ENCODE measurements around the gene CYP3A5.

Gene CYP3A5

GRCh38 chr7:99629643-99630042 lies 50.2 kb downstream of the CYP3A5 start:
- TF ChIP-seq CTCF (IDR thresholded peaks at IDR 0.05; ENCODE audit: borderline replicate concordance, extremely low read depth, low read length, poor library complexity, severe bottlenecking) (no peak), EZH2 (IDR thresholded peaks at IDR 0.05; ENCODE audit: borderline replicate concordance, low read depth, low read length, severe bottlenecking) (no peak)
- Histone ChIP-seq H3K9ac (ENCODE audit: low read depth, low read length) (no peak overlapping the region), H3K36me3 (ENCODE audit: insufficient read depth, low read length) (peaks cover 94% of the 10 kb centered on the region), H3K9me3 (ENCODE audit: insufficient read depth, low read length, severe bottlenecking) (no peaks in the 10 kb centered on the region), H3K79me2 (ENCODE audit: insufficient read depth, low read length) (peaks cover 49% of the 10 kb centered on the region), H3K27me3 (ENCODE audit: insufficient read depth, low read length, poor library complexity) (no peaks in the 10 kb centered on the region), H3K4me1 (ENCODE audit: insufficient read depth, low read length) (peaks cover 16% of the 10 kb centered on the region), H3K4me3 (ENCODE audit: low read depth in 1 of 2, low read length in 2 of 2) (no peak overlapping the region), H2AFZ (ENCODE audit: low read depth, low read length) (no peak overlapping the region), H3K4me2 (ENCODE audit: insufficient read depth, low read length) (no peak overlapping the region), H4K20me1 (ENCODE audit: insufficient read depth, low read length) (peaks cover 18% of the 10 kb centered on the region; the same call in 1 of the 2 replicates), H3K27ac (ENCODE audit: low read length) (no peak overlapping the region)
- no peak for ATAC-seq (ENCODE audit: insufficient read depth, low read depth)
- DNase-seq: no peak

- H3K36me3 ChIP-seq (ENCODE audit: insufficient read depth, low read length): peaks cover 94% of the 10 kb centered on the region
- no peaks in the 10 kb centered on the region for H3K27me3 ChIP-seq (ENCODE audit: insufficient read depth, low read length, poor library complexity)
- H3K79me2 ChIP-seq (ENCODE audit: insufficient read depth, low read length): peaks cover 49% of the 10 kb centered on the region
- ATAC-seq (ENCODE audit: insufficient read depth, low read depth): no peak
- no peak overlapping the region for H3K4me2 ChIP-seq (ENCODE audit: insufficient read depth, low read length)
- peak overlapping the region; percentile 27; the same call in 1 of the 2 replicates for H3K27ac ChIP-seq (ENCODE audit: low read length)
- no peak for DNase-seq
- no peaks in the 10 kb centered on the region for H3K9me3 ChIP-seq (ENCODE audit: insufficient read depth, low read length, severe bottlenecking)
- H3K4me1 ChIP-seq (ENCODE audit: insufficient read depth, low read length): peaks cover 25% of the 10 kb centered on the region
- no peak overlapping the region for H2AFZ ChIP-seq (ENCODE audit: low read depth, low read length)
- no peak overlapping the region for H3K9ac ChIP-seq (ENCODE audit: low read depth, low read length)
- H3K4me3 ChIP-seq (ENCODE audit: low read depth in 1 of 2, low read length in 2 of 2): no peak overlapping the region
- TF ChIP-seq CTCF (IDR thresholded peaks at IDR 0.05; ENCODE audit: borderline replicate concordance, extremely low read depth, low read length, poor library complexity, severe bottlenecking) (no peak), EZH2 (IDR thresholded peaks at IDR 0.05; ENCODE audit: borderline replicate concordance, low read depth, low read length, severe bottlenecking) (no peak)
- H4K20me1 ChIP-seq (ENCODE audit: insufficient read depth, low read length): peaks cover 18% of the 10 kb centered on the region; the same call in 1 of the 2 replicates
These were observed 51.0 kb downstream of the CYP3A5 start for GRCh38 chr7:99628471-99629465.

GRCh38 chr7:99627513-99627912 lies 52.3 kb downstream of the CYP3A5 start:
- H3K27me3 ChIP-seq (ENCODE audit: insufficient read depth, low read length, poor library complexity): no peaks in the 10 kb centered on the region
- H3K9ac ChIP-seq (ENCODE audit: low read depth, low read length): no peak overlapping the region
- H4K20me1 ChIP-seq (ENCODE audit: insufficient read depth, low read length): peaks cover 18% of the 10 kb centered on the region; the same call in 1 of the 2 replicates
- no peaks in the 10 kb centered on the region for H3K9me3 ChIP-seq (ENCODE audit: insufficient read depth, low read length, severe bottlenecking)
- no peak overlapping the region for H3K27ac ChIP-seq (ENCODE audit: low read length)
- no peak overlapping the region for H2AFZ ChIP-seq (ENCODE audit: low read depth, low read length)
- DNase-seq (no peak), ATAC-seq (ENCODE audit: insufficient read depth, low read depth) (no peak)
- TF ChIP-seq CTCF (IDR thresholded peaks at IDR 0.05; ENCODE audit: borderline replicate concordance, extremely low read depth, low read length, poor library complexity, severe bottlenecking) (no peak), EZH2 (IDR thresholded peaks at IDR 0.05; ENCODE audit: borderline replicate concordance, low read depth, low read length, severe bottlenecking) (no peak)
- no peak overlapping the region for H3K4me2 ChIP-seq (ENCODE audit: insufficient read depth, low read length)
- H3K79me2 ChIP-seq (ENCODE audit: insufficient read depth, low read length): peaks cover 49% of the 10 kb centered on the region
- H3K36me3 ChIP-seq (ENCODE audit: insufficient read depth, low read length): peaks cover 95% of the 10 kb centered on the region
- H3K4me3 ChIP-seq (ENCODE audit: low read depth in 1 of 2, low read length in 2 of 2): no peak overlapping the region
- peaks cover 38% of the 10 kb centered on the region for H3K4me1 ChIP-seq (ENCODE audit: insufficient read depth, low read length)
